Activated CD8-positive, alpha-beta memory T cell treated with anti-CD3 and anti-CD28 coated beads, Interleukin-2, amount 50 U/mL, for 4 hours (primary cell): ENCODE data around the gene LANCL3.
"Not testable (repeated sequence)": the region's sequence is repeated elsewhere in the genome, so short reads cannot be mapped to it uniquely, and the experiment has no call there.

Source experiments
- DNase-seq: peaks from one replicate; pipeline ENCODE4 v3.0.0-alpha.2; 2020

The LANCL3 gene

GRCh38 chrX:37571426-37572107, at the start of gene LANCL3:
TSS of gene LANCL3 (plus strand) at chrX:37571661. CDS start at chrX:37571871, 210 bp downstream.
- DNase-seq, result peak; percentile 31

GRCh38 chrX:37523673-37524072, 47.8 kb upstream of the LANCL3 start:
- not testable (repeated sequence) for DNase-seq

- no peak for DNase-seq
Measured at GRCh38 chrX:37541991-37542390, 29.5 kb upstream of the LANCL3 start.

GRCh38 chrX:37542791-37543190, 28.7 kb upstream of the LANCL3 start:
- no peak for DNase-seq

- no peak for DNase-seq
Measured at GRCh38 chrX:37543324-37543723, 28.1 kb upstream of the LANCL3 start.

- DNase-seq, result not testable (repeated sequence)
Measured at GRCh38 chrX:37544531-37544930, 26.9 kb upstream of the LANCL3 start.

GRCh38 chrX:37545066-37545465, 26.4 kb upstream of the LANCL3 start:
- DNase-seq, result no peak

- DNase-seq, result not testable (repeated sequence)
Measured at GRCh38 chrX:37549619-37550018, 21.8 kb upstream of the LANCL3 start.

- DNase-seq, result no peak
Measured at GRCh38 chrX:37553476-37553875, 18.0 kb upstream of the LANCL3 start.

GRCh38 chrX:37565254-37565653, 6.2 kb upstream of the LANCL3 start:
- DNase-seq, result not testable (repeated sequence)

GRCh38 chrX:37570349-37570748, 1.1 kb upstream of the LANCL3 start:
- DNase-seq, result not testable (repeated sequence)

- DNase-seq, result peak; percentile 20
Measured at GRCh38 chrX:37572108-37572587, 687 bp downstream of the LANCL3 start.

GRCh38 chrX:37573121-37573520, 1.7 kb downstream of the LANCL3 start:
- not testable (repeated sequence) for DNase-seq

- DNase-seq, result no peak
Measured at GRCh38 chrX:37578045-37578444, 6.6 kb downstream of the LANCL3 start.

- no peak for DNase-seq
Measured at GRCh38 chrX:37580080-37580479, 8.6 kb downstream of the LANCL3 start.

GRCh38 chrX:37587337-37587736, 15.9 kb downstream of the LANCL3 start:
- not testable (repeated sequence) for DNase-seq

- no peak for DNase-seq
Measured at GRCh38 chrX:37590047-37590446, 18.6 kb downstream of the LANCL3 start.

GRCh38 chrX:37594755-37595382, 23.4 kb downstream of the LANCL3 start:
- DNase-seq, result no peak

- no peak for DNase-seq
Measured at GRCh38 chrX:37599729-37600128, 28.3 kb downstream of the LANCL3 start.

GRCh38 chrX:37603938-37604409, 32.5 kb downstream of the LANCL3 start:
- no peak for DNase-seq

GRCh38 chrX:37607243-37607642, 35.8 kb downstream of the LANCL3 start:
- no peak for DNase-seq

- DNase-seq, result no peak
Measured at GRCh38 chrX:37608156-37608555, 36.7 kb downstream of the LANCL3 start.

GRCh38 chrX:37609727-37610126, 38.3 kb downstream of the LANCL3 start:
- DNase-seq, result no peak

- no peak for DNase-seq
Measured at GRCh38 chrX:37613933-37614332, 42.5 kb downstream of the LANCL3 start.
